Mesodermal cell (in vitro differentiated cells): Measurements from ENCODE around the gene DGKD.

Experiments used
- H3K27ac ChIP-seq: 2 replicates; pipeline ENCODE4 v1.7.0; 2013; ENCODE audit warnings: mild to moderate bottlenecking, low read depth, low read length, moderate library complexity; ENCODE audit not compliant: severe bottlenecking
- H3K36me3 ChIP-seq: 2 replicates; pipeline ENCODE4 v1.7.1; 2013; ENCODE audit warnings: mild to moderate bottlenecking, low read length, moderate library complexity; ENCODE audit not compliant: control insufficient read depth, insufficient read depth
- H3K4me1 ChIP-seq: one replicate; pipeline ENCODE4 v1.7.1; 2013; ENCODE audit warnings: mild to moderate bottlenecking, low read length; ENCODE audit not compliant: insufficient read depth, control insufficient read depth, poor library complexity, severe bottlenecking
- H3K4me3 ChIP-seq: 2 replicates; pipeline ENCODE4 v1.7.0; 2013; ENCODE audit warnings: low read length, control low read depth, mild to moderate bottlenecking; ENCODE audit not compliant: insufficient read depth, poor library complexity, severe bottlenecking; ENCODE audit errors: extremely low read depth
- H3K9me3 ChIP-seq: 2 replicates; pipeline ENCODE4 v1.7.1; 2013; ENCODE audit warnings: mild to moderate bottlenecking, low read length, moderate library complexity; ENCODE audit not compliant: control insufficient read depth
- WGBS, 2 experiments: methylation state at CpG; one replicate each; pipeline ENCODE4 v1.1.5; 2013; ENCODE audit warnings: missing lambda C conversion rate in 2 of 2; ENCODE audit not compliant: insufficient coverage in 2 of 2; 5-methylcytosine and 5-hydroxymethylcytosine counted together

The DGKD gene

GRCh38 chr2:233470011-233470687 is 115.9 kb downstream of the DGKD start:
- Histone ChIP-seq H3K27ac (no peak overlapping the region), H3K36me3 (peaks cover 41% of the 10 kb centered on the region), H3K4me1 (no peaks in the 10 kb centered on the region), H3K4me3 (no peak overlapping the region), H3K9me3 (no peaks in the 10 kb centered on the region)
- 91 to 94% methylated on average over 15 to 19 of the region's 20 CpGs for WGBS, 2 experiments

- WGBS, 2 experiments, result 91 to 94% methylated on average over 7 to 9 of the region's 14 CpGs
- Histone ChIP-seq H3K36me3 (peaks cover 38% of the 10 kb centered on the region), H3K9me3 (no peaks in the 10 kb centered on the region), H3K4me3 (no peak overlapping the region), H3K4me1 (no peaks in the 10 kb centered on the region), H3K27ac (no peak overlapping the region)
Measured at GRCh38 chr2:233470839-233471238, 116.5 kb downstream of the DGKD start.

- H3K36me3 ChIP-seq, result peaks cover 36% of the 10 kb centered on the region
- no peaks in the 10 kb centered on the region for H3K4me1 ChIP-seq
- H3K9me3 ChIP-seq, result no peaks in the 10 kb centered on the region
- H3K27ac ChIP-seq, result no peak overlapping the region
- no peak overlapping the region for H3K4me3 ChIP-seq
- 94 to 98% methylated on average over 8 of the region's 12 CpGs for WGBS, 2 experiments
Measured at GRCh38 chr2:233471291-233472035, 117.2 kb downstream of the DGKD start.

- WGBS, 2 experiments, result 93 to 97% methylated on average over 17 to 18 of the region's 19 CpGs
- no peaks in the 10 kb centered on the region for H3K4me1 ChIP-seq
- H3K9me3 ChIP-seq, result no peaks in the 10 kb centered on the region
- H3K4me3 ChIP-seq, result no peak overlapping the region
- H3K36me3 ChIP-seq, result peaks cover 26% of the 10 kb centered on the region
- no peak overlapping the region for H3K27ac ChIP-seq
Measured at GRCh38 chr2:233473386-233473791, 119.1 kb downstream of the DGKD start.

- WGBS, 2 experiments, result 97 to 100% methylated on average over 5 of the region's 10 CpGs
- Histone ChIP-seq H3K4me3 (no peak overlapping the region), H3K4me1 (no peaks in the 10 kb centered on the region), H3K27ac (no peak overlapping the region), H3K9me3 (no peaks in the 10 kb centered on the region), H3K36me3 (peaks cover 21% of the 10 kb centered on the region)
Measured at GRCh38 chr2:233473878-233474277, 119.6 kb downstream of the DGKD start.

GRCh38 chr2:233474308-233475160 is 120.2 kb downstream of the DGKD start:
- no peaks in the 10 kb centered on the region for H3K4me1 ChIP-seq
- H3K27ac ChIP-seq, result no peak overlapping the region
- no peaks in the 10 kb centered on the region for H3K9me3 ChIP-seq
- 78 to 84% methylated on average over 15 to 18 of the region's 22 CpGs for WGBS, 2 experiments
- H3K36me3 ChIP-seq, result peaks cover 15% of the 10 kb centered on the region
- H3K4me3 ChIP-seq, result no peak overlapping the region

GRCh38 chr2:233476063-233476410 is 121.7 kb downstream of the DGKD start:
- 88 to 98% methylated on average over 8 to 14 of the region's 14 CpGs for WGBS, 2 experiments
- no peak overlapping the region for H3K27ac ChIP-seq
- H3K36me3 ChIP-seq, result peaks cover 9% of the 10 kb centered on the region

GRCh38 chr2:233476651-233477547 is 122.6 kb downstream of the DGKD start:
- Histone ChIP-seq H3K4me1 (no peaks in the 10 kb centered on the region), H3K9me3 (no peaks in the 10 kb centered on the region), H3K4me3 (no peak overlapping the region), H3K27ac (no peak overlapping the region), H3K36me3 (peaks cover 14% of the 10 kb centered on the region)
- 94% methylated on average over 43 to 45 of the region's 45 CpGs for WGBS, 2 experiments

More at GRCh38 chr2:233476063-233476410, 121.7 kb downstream of the DGKD start:
- no peak overlapping the region for H3K4me3 ChIP-seq
- H3K9me3 ChIP-seq, result no peaks in the 10 kb centered on the region
- H3K4me1 ChIP-seq, result no peaks in the 10 kb centered on the region

GRCh38 chr2:233477548-233478433 is 123.5 kb downstream of the DGKD start:
- no peaks in the 10 kb centered on the region for H3K9me3 ChIP-seq
- no peak overlapping the region for H3K4me3 ChIP-seq
- H3K27ac ChIP-seq, result no peak overlapping the region
- WGBS, 2 experiments, result 93 to 94% methylated on average over 25 to 29 of the region's 29 CpGs
- peaks cover 23% of the 10 kb centered on the region for H3K36me3 ChIP-seq
- no peaks in the 10 kb centered on the region for H3K4me1 ChIP-seq
